ENCODE measurements around the gene CACHD1.

CACHD1 gene

DNA sequence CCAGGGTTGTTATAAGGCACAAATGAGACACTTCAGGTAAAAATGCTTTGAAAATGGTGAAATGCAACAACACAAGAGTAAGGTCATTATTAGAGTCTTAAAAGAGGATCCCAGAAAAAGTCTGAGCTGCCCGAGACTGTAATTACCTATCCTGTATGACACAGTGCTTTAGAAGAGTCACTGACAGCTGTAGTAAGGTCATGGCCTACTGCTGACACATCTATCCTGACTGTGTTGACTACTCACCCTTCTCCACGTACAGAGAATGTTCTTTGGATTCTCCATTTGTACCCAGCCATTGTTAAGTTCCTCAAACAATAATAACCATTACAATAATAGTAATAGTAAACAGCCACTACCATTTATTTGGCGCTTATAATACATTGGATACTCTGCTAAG is 104.4 kb downstream of the CACHD1 start:
- Histone ChIP-seq H3K4me1 (ENCODE audit: low read length) (no peaks in the 10 kb centered on the region), H4K20me1 (ENCODE audit: insufficient read depth, low read length) (no peaks in the 10 kb centered on the region), H3K9me3 (ENCODE audit: insufficient read depth, low read length) (no peaks in the 10 kb centered on the region), H3K4me3 (ENCODE audit: low read length) (no peak overlapping the region), H3K27ac (ENCODE audit: low read length) (no peak overlapping the region), H2AFZ (ENCODE audit: low read depth, low read length) (no peak overlapping the region), H3K4me2 (ENCODE audit: low read length) (no peak overlapping the region), H3K9ac (ENCODE audit: low read length) (no peak overlapping the region), H3K27me3 (ENCODE audit: low read depth, low read length) (no peaks in the 10 kb centered on the region), H3K36me3 (replicated peaks; ENCODE audit: low read depth, low read length) (no peaks in the 10 kb centered on the region), H3K79me2 (ENCODE audit: low read length) (no peaks in the 10 kb centered on the region)
- no peak for TF ChIP-seq EZH2phosphoT487 (IDR thresholded peaks at IDR 0.05; ENCODE audit: low read depth)
- TF ChIP-seq, protein P1, sequence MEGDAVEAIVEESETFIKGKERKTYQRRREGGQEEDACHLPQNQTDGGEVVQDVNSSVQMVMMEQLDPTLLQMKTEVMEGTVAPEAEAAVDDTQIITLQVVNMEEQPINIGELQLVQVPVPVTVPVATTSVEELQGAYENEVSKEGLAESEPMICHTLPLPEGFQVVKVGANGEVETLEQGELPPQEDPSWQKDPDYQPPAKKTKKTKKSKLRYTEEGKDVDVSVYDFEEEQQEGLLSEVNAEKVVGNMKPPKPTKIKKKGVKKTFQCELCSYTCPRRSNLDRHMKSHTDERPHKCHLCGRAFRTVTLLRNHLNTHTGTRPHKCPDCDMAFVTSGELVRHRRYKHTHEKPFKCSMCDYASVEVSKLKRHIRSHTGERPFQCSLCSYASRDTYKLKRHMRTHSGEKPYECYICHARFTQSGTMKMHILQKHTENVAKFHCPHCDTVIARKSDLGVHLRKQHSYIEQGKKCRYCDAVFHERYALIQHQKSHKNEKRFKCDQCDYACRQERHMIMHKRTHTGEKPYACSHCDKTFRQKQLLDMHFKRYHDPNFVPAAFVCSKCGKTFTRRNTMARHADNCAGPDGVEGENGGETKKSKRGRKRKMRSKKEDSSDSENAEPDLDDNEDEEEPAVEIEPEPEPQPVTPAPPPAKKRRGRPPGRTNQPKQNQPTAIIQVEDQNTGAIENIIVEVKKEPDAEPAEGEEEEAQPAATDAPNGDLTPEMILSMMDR (IDR thresholded peaks at IDR 0.05; ENCODE audit: low read depth, low read length): no peak

DNA sequence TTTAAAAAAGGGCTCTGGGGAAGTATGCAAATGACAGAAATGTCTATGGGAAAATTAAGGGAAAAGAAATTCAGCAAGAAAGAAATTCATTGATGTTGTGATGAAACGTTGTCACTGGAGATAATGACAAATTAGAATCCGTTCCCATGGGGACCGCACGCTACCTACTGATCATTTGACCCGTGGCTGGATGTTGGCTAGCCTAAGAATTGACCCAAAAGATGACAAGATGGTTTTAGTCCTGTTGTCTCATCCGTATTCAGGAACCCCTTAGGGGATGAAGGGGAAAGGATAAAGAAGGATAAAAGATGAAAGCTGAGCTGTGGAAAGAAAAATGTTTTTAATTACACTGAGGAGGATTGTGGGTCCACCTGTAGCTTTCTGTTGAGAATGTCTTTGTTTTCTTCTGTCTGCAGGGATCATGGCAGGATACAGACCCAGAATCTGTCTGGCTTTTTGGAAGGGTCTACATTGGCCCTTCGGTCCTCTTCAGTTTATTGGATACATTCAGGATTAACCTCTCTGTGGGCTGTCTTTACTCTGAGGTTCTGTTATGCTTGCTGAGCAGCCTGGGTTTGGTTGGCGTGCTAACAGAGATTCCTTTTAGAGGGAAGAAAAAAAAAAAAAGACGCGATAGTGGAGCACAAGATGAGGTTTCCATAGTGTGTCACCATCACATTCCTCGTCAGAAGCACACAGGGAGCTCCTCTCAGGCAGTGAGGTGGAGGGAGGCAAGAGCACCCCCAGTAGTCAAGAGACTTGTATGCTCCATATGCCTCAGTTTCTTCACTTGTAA is 106.2 kb downstream of the CACHD1 start:
- Histone ChIP-seq H3K79me2 (ENCODE audit: low read length) (no peaks in the 10 kb centered on the region), H3K36me3 (replicated peaks; ENCODE audit: low read depth, low read length) (no peaks in the 10 kb centered on the region), H3K4me1 (ENCODE audit: low read length) (no peaks in the 10 kb centered on the region), H3K9me3 (ENCODE audit: insufficient read depth, low read length) (no peaks in the 10 kb centered on the region), H3K27ac (ENCODE audit: low read length) (no peak overlapping the region), H3K4me2 (ENCODE audit: low read length) (no peak overlapping the region), H3K27me3 (ENCODE audit: low read depth, low read length) (no peaks in the 10 kb centered on the region), H3K9ac (ENCODE audit: low read length) (no peak overlapping the region), H2AFZ (ENCODE audit: low read depth, low read length) (no peak overlapping the region), H4K20me1 (ENCODE audit: insufficient read depth, low read length) (no peaks in the 10 kb centered on the region), H3K4me3 (ENCODE audit: low read length) (no peak overlapping the region)
- no peak for TF ChIP-seq EZH2phosphoT487 (IDR thresholded peaks at IDR 0.05; ENCODE audit: low read depth)
- TF ChIP-seq, protein P1 (IDR thresholded peaks at IDR 0.05; ENCODE audit: low read depth, low read length): no peak

DNA sequence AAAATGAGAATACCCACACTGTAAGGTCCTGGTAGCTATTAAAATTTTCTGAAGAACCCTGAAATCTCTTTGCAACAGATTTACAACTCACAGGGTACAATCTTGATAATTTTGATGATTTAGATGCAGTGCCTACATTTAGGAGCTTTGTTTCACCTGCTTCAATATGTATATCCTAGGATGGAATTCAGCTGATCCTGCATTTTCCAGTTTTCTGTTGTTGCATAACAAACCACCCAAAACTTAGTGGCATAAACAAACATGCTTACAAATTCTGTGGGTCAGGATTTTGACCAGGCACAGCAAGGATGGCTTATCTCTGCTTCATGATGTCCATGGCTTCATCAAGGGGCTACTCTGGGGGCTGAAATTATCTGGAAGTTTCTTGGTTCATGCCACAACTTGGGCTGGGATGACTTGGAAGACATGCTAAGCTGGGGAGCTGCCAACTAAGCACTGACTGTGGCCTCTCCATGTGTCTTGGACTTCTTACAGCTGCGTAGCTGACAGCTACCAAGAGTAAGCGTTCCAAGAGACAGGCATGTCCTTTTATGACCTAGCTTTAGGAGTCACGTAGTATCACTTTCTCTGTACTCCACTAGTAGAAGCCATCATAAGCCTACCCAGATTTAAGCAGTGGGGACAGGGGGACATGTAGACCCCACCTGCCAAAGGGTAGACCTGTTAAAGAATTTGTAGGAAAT is 108.5 kb downstream of the CACHD1 start:
- TF ChIP-seq, protein P1 (IDR thresholded peaks at IDR 0.05; ENCODE audit: low read depth, low read length): no peak
- no peak for TF ChIP-seq EZH2phosphoT487 (IDR thresholded peaks at IDR 0.05; ENCODE audit: low read depth)
- Histone ChIP-seq H3K9me3 (ENCODE audit: insufficient read depth, low read length) (no peaks in the 10 kb centered on the region), H4K20me1 (ENCODE audit: insufficient read depth, low read length) (no peaks in the 10 kb centered on the region), H3K9ac (ENCODE audit: low read length) (no peak overlapping the region), H3K4me3 (ENCODE audit: low read length) (no peak overlapping the region), H3K27ac (ENCODE audit: low read length) (no peak overlapping the region), H3K27me3 (ENCODE audit: low read depth, low read length) (no peaks in the 10 kb centered on the region), H2AFZ (ENCODE audit: low read depth, low read length) (no peak overlapping the region), H3K79me2 (ENCODE audit: low read length) (no peaks in the 10 kb centered on the region), H3K4me2 (ENCODE audit: low read length) (no peak overlapping the region), H3K4me1 (ENCODE audit: low read length) (no peaks in the 10 kb centered on the region), H3K36me3 (replicated peaks; ENCODE audit: low read depth, low read length) (no peaks in the 10 kb centered on the region)

DNA sequence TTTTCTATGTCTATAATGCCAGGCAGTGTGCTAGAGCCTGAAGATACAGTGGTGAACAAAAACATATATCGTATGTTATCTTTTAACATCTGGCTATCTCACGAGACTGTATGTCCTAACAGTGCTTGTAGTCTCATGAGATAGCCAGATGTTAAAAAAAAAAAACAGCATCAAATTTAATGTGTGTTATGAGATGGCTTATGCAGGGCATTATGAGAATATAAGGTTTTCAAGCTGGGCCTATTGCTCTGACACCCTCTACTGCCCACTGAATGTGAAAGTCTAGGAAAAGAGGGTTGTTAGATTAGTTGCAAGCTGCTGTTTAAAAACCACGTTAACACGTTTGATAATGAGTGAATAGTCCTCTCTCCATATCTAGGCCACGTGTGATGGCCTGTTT is 109.8 kb downstream of the CACHD1 start:
- no peaks in the 10 kb centered on the region for H3K79me2 ChIP-seq (ENCODE audit: low read length)
- H3K4me3 ChIP-seq (ENCODE audit: low read length): no peak overlapping the region
- TF ChIP-seq, protein P1 (IDR thresholded peaks at IDR 0.05; ENCODE audit: low read depth, low read length): no peak
- no peak for TF ChIP-seq EZH2phosphoT487 (IDR thresholded peaks at IDR 0.05; ENCODE audit: low read depth)
- no peaks in the 10 kb centered on the region for H3K36me3 ChIP-seq (replicated peaks; ENCODE audit: low read depth, low read length)
- H2AFZ ChIP-seq (ENCODE audit: low read depth, low read length): no peak overlapping the region
- H3K4me2 ChIP-seq (ENCODE audit: low read length): no peak overlapping the region
- H3K27me3 ChIP-seq (ENCODE audit: low read depth, low read length): no peaks in the 10 kb centered on the region
- H3K9ac ChIP-seq (ENCODE audit: low read length): no peak overlapping the region
- H3K27ac ChIP-seq (ENCODE audit: low read length): no peak overlapping the region
- no peaks in the 10 kb centered on the region for H3K4me1 ChIP-seq (ENCODE audit: low read length)
- no peaks in the 10 kb centered on the region for H3K9me3 ChIP-seq (ENCODE audit: insufficient read depth, low read length)
- H4K20me1 ChIP-seq (ENCODE audit: insufficient read depth, low read length): no peaks in the 10 kb centered on the region
